A673 (cell line): ENCODE results near the gene FAAP100.

ENCODE experiments used
- EZH2 ChIP-seq: fragments of 200-600 bp; sonication (generic); IDR thresholded peaks from 2 replicates; pipeline ENCODE4 v1.6.1; 2017; ENCODE audit warnings: borderline replicate concordance, low read depth, mild to moderate bottlenecking, mixed read lengths, antibody characterized with exemption, low read length; ENCODE audit not compliant: poor library complexity, severe bottlenecking
- TF ChIP-seq, protein P1 (sequence below): fragments of 300-800, 200-600 bp; sonication (generic); conservative IDR thresholded peaks from 2 replicates; pipeline ENCODE4 v1.5.1; 2017; ENCODE audit warnings: low read depth, mild to moderate bottlenecking, antibody characterized with exemption, low read length, moderate library complexity, mixed read lengths

- TF ChIP-seq, protein P1, sequence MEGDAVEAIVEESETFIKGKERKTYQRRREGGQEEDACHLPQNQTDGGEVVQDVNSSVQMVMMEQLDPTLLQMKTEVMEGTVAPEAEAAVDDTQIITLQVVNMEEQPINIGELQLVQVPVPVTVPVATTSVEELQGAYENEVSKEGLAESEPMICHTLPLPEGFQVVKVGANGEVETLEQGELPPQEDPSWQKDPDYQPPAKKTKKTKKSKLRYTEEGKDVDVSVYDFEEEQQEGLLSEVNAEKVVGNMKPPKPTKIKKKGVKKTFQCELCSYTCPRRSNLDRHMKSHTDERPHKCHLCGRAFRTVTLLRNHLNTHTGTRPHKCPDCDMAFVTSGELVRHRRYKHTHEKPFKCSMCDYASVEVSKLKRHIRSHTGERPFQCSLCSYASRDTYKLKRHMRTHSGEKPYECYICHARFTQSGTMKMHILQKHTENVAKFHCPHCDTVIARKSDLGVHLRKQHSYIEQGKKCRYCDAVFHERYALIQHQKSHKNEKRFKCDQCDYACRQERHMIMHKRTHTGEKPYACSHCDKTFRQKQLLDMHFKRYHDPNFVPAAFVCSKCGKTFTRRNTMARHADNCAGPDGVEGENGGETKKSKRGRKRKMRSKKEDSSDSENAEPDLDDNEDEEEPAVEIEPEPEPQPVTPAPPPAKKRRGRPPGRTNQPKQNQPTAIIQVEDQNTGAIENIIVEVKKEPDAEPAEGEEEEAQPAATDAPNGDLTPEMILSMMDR: no peak
- no peak for TF ChIP-seq EZH2
Observed at GRCh38 chr17:81578038-81578441, 25.9 kb upstream of the FAAP100 start.
